Esophagus squamous epithelium (tissue), 4 donors: ENCODE results near the gene KDM5B.

ENCODE experiments used
- CTCF ChIP-seq, 6 experiments: fragments of 450-650 bp in 4 of 6; fragments of 200-600 bp in 2 of 6; sonication (generic) in 2 of 6; IDR thresholded peaks; one replicate each; pipeline ENCODE4 v1.5.1; 2016 to 2019; ENCODE audit warnings: antibody characterized with exemption in 6 of 6, mild to moderate bottlenecking in 4 of 6, moderate library complexity in 4 of 6
- POLR2A ChIP-seq, 4 donors: fragments of 450-650 bp; IDR thresholded peaks; one replicate each; pipeline ENCODE4 v1.6.1; 2017; ENCODE audit warnings: antibody characterized with exemption in 4 of 4, mild to moderate bottlenecking in 4 of 4, moderate library complexity in 3 of 4

GRCh38 chr1:202818819-202819218, 10.6 kb upstream of the KDM5B start:
- TF ChIP-seq CTCF (IDR thresholded peaks at IDR 0.05) (no peak), POLR2A (IDR thresholded peaks at IDR 0.05) (no peak)
